CD4-positive, alpha-beta T cell (primary cell): ENCODE measurements around the gene PANK3. TPM values are rescaled to one million over a fixed set of nuclear protein-coding genes. Genes with fewer than 3 reads are reported as not detected.
"Not testable (repeated sequence)": the region's sequence is repeated elsewhere in the genome, so short reads cannot be mapped to it uniquely, and the experiment has no call there.

Experiments
- ATAC-seq: fragments of 200-7000 bp; cut with Tn5 transposase; one replicate; pipeline ENCODE4 v1.10.0; 2022; ENCODE audit warnings: mild to moderate bottlenecking; ENCODE audit not compliant: poor library complexity
- CTCF ChIA-PET: fragments of 350-600 bp; sonication (Branson Sonifier 250); formaldehyde crosslinking; loops from one replicate; lab custom pipeline; 2021; ENCODE audit warnings: antibody characterized with exemption, inconsistent platforms; lab: Charles Lee
- POLR2A ChIA-PET: fragments of 350-600 bp; sonication (Branson Sonifier 250); formaldehyde crosslinking; loops from one replicate; lab custom pipeline; 2021; ENCODE audit warnings: antibody characterized with exemption, inconsistent platforms; lab: Charles Lee
- DNase-seq, 14 experiments: peaks; one replicate each; pipeline ENCODE4 v3.0.0-alpha.2; 2013 to 2020; ENCODE audit warnings: mixed read lengths in 2 of 14
- H3K27ac ChIP-seq, 2 donors: one replicate each; pipeline versions ENCODE4 v1.5.1 to v1.7.0; 2013; ENCODE audit warnings: low read length in 2 of 2, low read depth in 1 of 2, mild to moderate bottlenecking in 1 of 2
- H3K27me3 ChIP-seq, 2 experiments: 1 replicate in 1 of 2; 2 replicates in 1 of 2; pipeline versions ENCODE4 v1.6.1 to v1.7.0; 2013; ENCODE audit warnings: low read length in 2 of 2, control low read depth in 1 of 2, mild to moderate bottlenecking in 1 of 2, moderate library complexity in 1 of 2; ENCODE audit not compliant: insufficient read depth in 2 of 2, control insufficient read depth in 1 of 2
- H3K36me3 ChIP-seq: one replicate; pipeline ENCODE4 v1.6.1; 2013; ENCODE audit warnings: low read length, control low read depth; ENCODE audit not compliant: insufficient read depth
- H3K4me1 ChIP-seq: one replicate; pipeline ENCODE4 v1.6.1; 2013; ENCODE audit warnings: low read length, control low read depth; ENCODE audit not compliant: insufficient read depth
- H3K4me3 ChIP-seq: one replicate; pipeline ENCODE4 v1.5.1; 2013; ENCODE audit warnings: mild to moderate bottlenecking, low read length, moderate library complexity
- H3K9me3 ChIP-seq, 2 experiments: 1 replicate in 1 of 2; 2 replicates in 1 of 2; pipeline versions ENCODE4 v1.6.1 to v1.7.0; 2013; ENCODE audit warnings: low read length in 2 of 2, mild to moderate bottlenecking in 2 of 2, control low read depth in 1 of 2, moderate library complexity in 1 of 2; ENCODE audit not compliant: control insufficient read depth in 1 of 2, insufficient read depth in 1 of 2
- H3K27ac Mint-ChIP-seq: one replicate; pipeline ENCODE4 v1.8.0; 2020; ENCODE audit warnings: mixed read lengths
- H3K27me3 Mint-ChIP-seq: one replicate; pipeline ENCODE4 v1.8.0; 2021; ENCODE audit warnings: mixed read lengths
- H3K36me3 Mint-ChIP-seq: one replicate; pipeline ENCODE4 v1.8.0; 2021; ENCODE audit warnings: low read depth, mixed read lengths
- H3K4me1 Mint-ChIP-seq: one replicate; pipeline ENCODE4 v1.8.0; 2021; ENCODE audit warnings: low read depth, mixed read lengths
- H3K4me3 Mint-ChIP-seq: one replicate; pipeline ENCODE4 v1.8.0; 2020; ENCODE audit warnings: mild to moderate bottlenecking, mixed read lengths
- H3K9me3 Mint-ChIP-seq: one replicate; pipeline ENCODE4 v1.8.0; 2020; ENCODE audit warnings: mixed read lengths
- CTCF ChIP-seq: fragments of 200-600 bp; IDR thresholded peaks from one replicate; pipeline ENCODE4 v1.8.0; 2022; ENCODE audit warnings: antibody characterized with exemption, mild to moderate bottlenecking
- intact Hi-C, 2 experiments: fragments of 100-400 bp; cut with DNase I in 1 of 2; cut with micrococcal nuclease in 1 of 2; formaldehyde crosslinking; loops; one replicate each; pipeline versions ENCODE4 v1.15.1 to v1.9.0; 2023 to 2025; cut with DNase I, micrococcal nuclease
- total RNA-seq, 174 experiments: library from RNA in 2 of 174; stranded (reverse) in 2 of 174; gene quantifications; one replicate each; pipeline ENCODE4 v1.2.3 and lab custom pipeline; 2021 to 2026

The PANK3 gene
- total RNA-seq, 2 experiments from 2014 or later, result 34.2 to 34.7 TPM

- Histone ChIP-seq H3K4me3 (no peak overlapping the region), H3K27ac (no peak overlapping the region), H3K9me3 (no peaks in the 10 kb centered on the region), H3K4me1 (peaks cover 2% of the 10 kb centered on the region), H3K36me3 (no peaks in the 10 kb centered on the region), H3K27me3 (peaks cover 0 to 15% of the 10 kb centered on the region in 2 experiments)
- DNase-seq (no peak), ATAC-seq (no peak)
- H3K4me3 Mint-ChIP-seq, result no peak overlapping the region
- H3K27ac Mint-ChIP-seq, result no peak overlapping the region
- intact Hi-C loops, result no loop called here
- no peaks in the 10 kb centered on the region for H3K9me3 Mint-ChIP-seq
- ChIA-PET CTCF (no interaction called here), POLR2A (no interaction called here)
- H3K4me1 Mint-ChIP-seq, result no peaks in the 10 kb centered on the region
- no peak for TF ChIP-seq CTCF
- H3K36me3 Mint-ChIP-seq, result no peaks in the 10 kb centered on the region
- H3K27me3 Mint-ChIP-seq, result peaks cover 19% of the 10 kb centered on the region
Observed at GRCh38 chr5:168585119-168585856, 6.1 kb upstream of the PANK3 start.

- Histone ChIP-seq H3K27me3 (peaks cover 0 to 15% of the 10 kb centered on the region in 2 experiments), H3K36me3 (no peaks in the 10 kb centered on the region), H3K27ac (no peak overlapping the region), H3K4me1 (peaks cover 9% of the 10 kb centered on the region), H3K4me3 (no peak overlapping the region), H3K9me3 (no peaks in the 10 kb centered on the region)
- no peak overlapping the region for H3K4me3 Mint-ChIP-seq
- H3K4me1 Mint-ChIP-seq, result peaks cover 9% of the 10 kb centered on the region
- ChIA-PET CTCF (no interaction called here), POLR2A (no interaction called here)
- H3K27me3 Mint-ChIP-seq, result peaks cover 19% of the 10 kb centered on the region
- intact Hi-C loops, result loop anchor here in 1 of 2 experiments (5.0 kb wide), 2 partner anchors 998 to 1053 kb away; partner anchors contain the start of genes DOCK2 and SPDL1
- ATAC-seq (no peak), DNase-seq (no peak)
- peaks cover 6% of the 10 kb centered on the region for H3K36me3 Mint-ChIP-seq
- TF ChIP-seq CTCF, result no peak
- no peak overlapping the region for H3K27ac Mint-ChIP-seq
- H3K9me3 Mint-ChIP-seq, result no peaks in the 10 kb centered on the region
Observed at GRCh38 chr5:168583742-168584482, 4.7 kb upstream of the PANK3 start.

GRCh38 chr5:168580814-168581469 is 1.8 kb upstream of the PANK3 start:
- H3K27ac Mint-ChIP-seq, H3K27me3 Mint-ChIP-seq, DNase-seq, H3K9me3 ChIP-seq, H3K36me3 ChIP-seq, H3K4me3 ChIP-seq, CTCF ChIA-PET, H3K9me3 Mint-ChIP-seq, ATAC-seq, H3K27ac ChIP-seq, H3K27me3 ChIP-seq: not testable (repeated sequence)
- peaks cover 33% of the 10 kb centered on the region for H3K4me1 Mint-ChIP-seq
- H3K4me1 ChIP-seq, result peaks cover 28% of the 10 kb centered on the region
- intact Hi-C loops, result loop anchor here in 1 of 2 experiments (5.0 kb wide), 2 partner anchors 1001 to 1056 kb away; partner anchors contain the start of genes DOCK2 and SPDL1
- H3K36me3 Mint-ChIP-seq, result peaks cover 16% of the 10 kb centered on the region
- peak overlapping the region; percentile 92 for H3K4me3 Mint-ChIP-seq
- POLR2A ChIA-PET, result interaction anchor here (1.7 to 2.6 kb wide), 2 partner anchors 32 to 94 kb away, joined by 4 to 13 read pairs; no protein-coding TSS in a partner anchor
